ENCODE data around the gene DPH1.

Gene DPH1

DNA sequence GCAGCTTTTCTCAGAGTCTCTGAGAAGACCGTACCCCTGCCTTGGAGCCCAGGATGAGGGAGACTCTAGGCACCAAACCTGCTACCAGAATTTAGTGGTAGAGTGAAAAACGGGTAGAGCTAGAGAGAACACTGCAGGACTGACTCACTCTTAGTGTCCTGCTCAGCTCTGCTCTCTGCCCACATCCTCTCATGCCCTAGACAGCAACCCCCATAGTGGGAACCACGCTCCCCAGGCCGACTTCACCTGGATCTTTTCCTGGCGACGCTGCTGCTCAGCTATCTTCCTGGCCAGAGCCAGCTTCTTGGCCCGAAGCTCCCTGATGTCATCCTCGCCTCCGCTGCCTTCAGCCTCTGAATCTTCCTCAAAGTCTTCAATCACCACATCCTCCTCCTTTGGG, 51.6 kb downstream of the DPH1 start:
- no peak for DNase-seq (ENCODE audit: low read depth in 3 of 3)

- DNase-seq (ENCODE audit: low read depth in 3 of 3), result no peak
Measured at GRCh38 chr17:2082003-2082781, 52.2 kb downstream of the DPH1 start.

GRCh38 chr17:2083613-2084035, 53.7 kb downstream of the DPH1 start:
- DNase-seq (ENCODE audit: low read depth in 3 of 3), result no peak

DNA sequence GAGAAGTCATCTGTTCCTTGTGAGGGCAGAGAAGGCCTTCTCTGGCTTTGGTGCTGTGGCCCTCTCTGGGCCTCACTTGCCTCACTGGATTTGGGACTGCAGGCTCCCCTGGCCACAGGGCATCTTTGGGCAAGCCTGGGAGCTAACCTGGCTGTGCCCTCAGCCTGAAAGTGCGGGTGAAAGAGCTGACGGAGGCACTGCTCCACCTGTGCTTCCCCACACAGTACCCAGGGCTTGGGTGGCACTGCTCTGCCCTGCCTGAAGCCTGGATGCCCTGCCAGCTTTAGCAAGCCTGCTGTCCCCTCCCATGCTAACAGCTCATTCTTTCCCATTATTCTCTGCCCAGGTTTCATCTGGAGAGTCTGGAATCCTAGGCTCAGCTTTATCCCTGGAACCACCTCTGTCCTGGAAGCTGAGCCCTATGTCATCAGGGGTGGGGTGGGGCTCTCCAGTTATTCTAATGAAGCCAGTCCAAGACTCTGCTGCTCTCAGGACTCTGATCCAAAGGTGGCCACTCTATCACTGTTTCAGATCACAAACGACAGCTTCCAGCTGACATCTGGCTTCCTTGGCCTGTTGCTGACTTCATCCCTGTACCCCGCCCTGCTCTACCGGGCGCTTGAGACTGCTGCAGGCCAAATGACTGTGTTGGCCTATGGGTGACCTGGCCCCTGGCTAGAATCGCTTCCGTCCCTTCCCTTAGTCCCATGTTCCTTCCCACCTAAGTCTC, 54.2 kb downstream of the DPH1 start:
- no peak for DNase-seq (ENCODE audit: low read depth in 3 of 3)

DNA sequence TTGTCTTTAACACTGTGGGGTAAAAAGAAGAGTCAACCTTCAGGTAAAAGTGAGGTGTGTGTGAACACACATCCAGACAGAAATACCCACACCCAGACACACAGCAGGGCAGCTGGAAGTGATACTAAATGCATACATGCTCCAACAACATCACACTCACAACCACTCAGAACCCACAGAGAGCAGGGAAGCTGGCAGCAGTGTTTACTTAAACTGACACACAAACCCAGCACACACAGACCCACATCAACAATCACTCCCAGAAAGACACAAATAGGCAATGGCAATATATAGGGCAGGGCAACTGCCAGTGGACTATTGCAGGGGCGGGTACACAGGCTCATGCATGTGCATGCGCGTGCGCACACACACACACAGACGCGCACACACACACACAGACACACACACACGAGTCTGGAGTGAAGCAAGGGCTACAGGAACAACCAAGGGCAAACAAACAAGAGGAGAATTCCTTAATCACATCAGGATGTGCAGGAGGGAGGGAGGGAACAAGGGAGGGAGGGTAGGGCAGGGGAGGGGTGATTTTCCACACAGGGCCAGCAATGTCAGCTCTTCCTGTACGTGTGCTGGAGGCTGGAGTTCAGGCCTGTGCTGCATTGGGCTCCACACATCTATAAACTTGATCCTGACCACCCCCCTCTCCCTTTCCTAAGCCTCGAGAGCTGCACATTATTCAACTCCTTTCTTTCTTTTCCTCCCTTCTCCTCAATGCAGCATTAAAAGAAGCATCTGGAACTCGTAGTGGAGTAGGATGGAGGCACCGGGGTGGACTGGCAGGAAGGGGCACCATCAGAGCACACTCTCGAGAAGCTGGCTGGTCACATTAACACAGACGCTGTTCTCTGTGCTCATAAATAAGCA, 55.1 kb downstream of the DPH1 start:
- DNase-seq (ENCODE audit: low read depth in 3 of 3), result no peak

GRCh38 chr17:2085648-2085949, 55.6 kb downstream of the DPH1 start:
- no peak for DNase-seq (ENCODE audit: low read depth in 3 of 3)

DNA sequence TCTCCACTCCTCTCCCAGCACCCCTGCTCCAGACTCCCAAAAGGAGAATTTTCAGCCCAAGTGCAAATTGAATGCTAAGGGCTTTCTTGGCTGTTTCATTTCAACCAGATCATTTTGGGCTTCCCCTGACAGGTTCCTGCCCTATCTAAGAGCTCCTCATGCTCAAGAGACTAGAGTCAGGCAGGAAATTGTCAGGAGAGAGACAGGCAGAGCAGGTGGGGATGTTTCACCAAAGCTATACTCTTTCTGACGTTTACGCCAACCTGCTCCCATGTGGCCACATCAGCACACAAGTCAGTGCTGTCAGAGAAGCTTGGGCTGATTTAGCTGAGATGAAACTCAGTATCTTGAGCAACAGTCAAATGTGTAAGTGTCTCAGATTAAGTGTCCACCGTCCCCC, 56.4 kb downstream of the DPH1 start:
- DNase-seq (ENCODE audit: low read depth in 3 of 3), result no peak

- peak in 1 of 3 experiments; percentile 16 for DNase-seq (ENCODE audit: low read depth in 3 of 3)
Measured at GRCh38 chr17:2087597-2088211, 57.8 kb downstream of the DPH1 start.

- DNase-seq (ENCODE audit: low read depth in 3 of 3), result no peak
Measured at GRCh38 chr17:2089021-2089422, 59.1 kb downstream of the DPH1 start.

- DNase-seq (ENCODE audit: low read depth in 3 of 3), result no peak
Measured at GRCh38 chr17:2090210-2090641, 60.3 kb downstream of the DPH1 start.

DNA sequence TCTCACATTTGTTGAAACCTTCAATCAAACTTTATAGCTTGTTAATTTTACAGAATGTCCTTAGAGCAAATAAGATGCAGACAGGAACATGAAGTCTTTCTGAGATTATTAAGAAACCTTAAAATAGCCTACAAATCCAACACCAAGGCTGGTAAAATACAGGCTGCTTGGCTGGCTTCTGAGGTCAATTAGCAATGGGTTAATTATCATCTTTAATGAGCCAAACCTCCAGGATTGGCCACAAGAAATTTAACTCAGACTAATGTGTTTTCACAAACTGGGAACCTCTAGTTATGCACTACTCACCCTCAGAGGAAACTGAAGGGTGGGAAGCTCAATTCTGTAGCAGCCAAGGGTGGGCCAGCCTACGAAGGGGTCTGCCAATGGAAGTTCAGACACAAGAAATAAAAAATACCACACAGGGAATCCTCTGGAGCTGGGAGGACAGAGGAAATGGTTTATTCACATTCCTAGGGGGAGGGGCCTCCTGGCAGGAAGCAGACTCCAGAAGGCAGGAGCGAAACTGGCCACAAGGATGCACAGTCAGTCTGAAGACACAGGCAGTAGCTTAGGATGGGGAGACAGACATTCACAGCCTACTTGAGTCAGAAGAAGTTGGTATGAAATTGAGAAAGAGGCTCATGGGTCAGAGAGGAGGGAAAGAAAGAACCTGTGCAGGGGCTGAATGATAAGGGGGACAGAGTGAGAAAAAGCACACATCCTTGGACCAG, 61.0 kb downstream of the DPH1 start:
- no peak for DNase-seq (ENCODE audit: low read depth in 3 of 3)

DNA sequence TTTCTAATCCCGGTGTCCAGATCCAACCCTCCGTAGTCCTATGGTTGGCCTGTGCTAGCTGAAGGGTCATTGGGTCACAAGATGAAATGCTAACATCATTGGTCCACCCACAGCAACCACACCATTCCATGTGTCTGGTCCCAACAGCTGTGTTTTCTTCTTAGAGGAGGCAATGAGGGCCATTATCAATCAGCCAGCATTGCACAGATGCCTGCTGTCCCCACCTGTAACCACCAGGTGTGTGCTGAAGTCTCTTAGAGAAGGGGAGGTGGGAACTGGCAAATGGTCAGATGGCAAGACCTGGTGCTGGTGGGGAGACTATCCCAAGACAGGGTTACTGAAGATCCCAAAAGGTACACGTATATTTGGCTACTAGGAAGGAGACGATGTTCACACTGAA, 62.3 kb downstream of the DPH1 start:
- no peak for DNase-seq (ENCODE audit: low read depth in 3 of 3)

- no peak for DNase-seq (ENCODE audit: low read depth in 3 of 3)
Measured at GRCh38 chr17:2093349-2093748, 63.4 kb downstream of the DPH1 start.
